ENCODE results near the gene KRT8. TPM values are rescaled to one million over a fixed set of nuclear protein-coding genes. Genes with fewer than 3 reads are reported as not detected.

The KRT8 gene
- total RNA-seq = 6.3 and 7.8 TPM in 2 replicates

DNA sequence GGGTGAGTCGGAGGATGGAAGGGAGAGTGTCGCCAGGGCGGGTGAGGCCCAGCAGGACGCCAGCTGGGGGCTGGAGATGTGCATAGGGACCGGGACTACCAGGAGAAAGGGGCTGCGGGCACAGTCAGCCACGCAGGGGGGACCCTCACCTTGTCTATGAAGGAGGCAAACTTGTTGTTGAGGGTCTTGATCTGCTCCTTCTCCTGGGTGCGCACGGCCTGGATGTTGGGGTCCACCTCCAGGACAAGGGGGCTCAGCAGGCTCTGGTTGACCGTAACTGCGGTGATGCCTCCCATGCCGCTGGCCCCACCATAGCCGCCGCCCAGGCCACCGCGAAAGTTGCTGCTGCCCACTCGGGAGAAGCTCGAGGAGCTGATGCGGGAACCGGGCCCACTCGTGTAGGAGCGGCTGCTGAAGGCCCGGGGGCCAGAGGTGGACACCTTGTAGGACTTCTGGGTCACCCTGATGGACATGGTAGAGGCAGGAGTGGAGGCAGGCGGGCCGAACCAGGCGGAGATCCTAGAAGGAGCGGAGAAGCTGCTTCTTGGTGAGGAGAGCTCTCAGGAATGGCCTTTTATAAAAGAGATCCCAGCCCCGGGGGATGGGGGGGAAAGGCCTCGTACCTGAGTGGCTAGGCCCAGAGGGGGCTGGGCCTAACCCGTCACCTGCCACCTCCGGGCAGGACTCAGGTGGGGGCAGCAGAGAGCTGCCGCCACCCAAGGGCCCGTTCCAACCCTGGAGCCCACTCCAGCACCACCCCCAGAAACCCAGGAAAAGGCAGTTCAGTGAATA lies at the start of gene KRT8:
KRT8 (minus strand) TSS at position 568 of the 792 bp plus-strand sequence; CDS start at position 473, 95 bp downstream.

DNA sequence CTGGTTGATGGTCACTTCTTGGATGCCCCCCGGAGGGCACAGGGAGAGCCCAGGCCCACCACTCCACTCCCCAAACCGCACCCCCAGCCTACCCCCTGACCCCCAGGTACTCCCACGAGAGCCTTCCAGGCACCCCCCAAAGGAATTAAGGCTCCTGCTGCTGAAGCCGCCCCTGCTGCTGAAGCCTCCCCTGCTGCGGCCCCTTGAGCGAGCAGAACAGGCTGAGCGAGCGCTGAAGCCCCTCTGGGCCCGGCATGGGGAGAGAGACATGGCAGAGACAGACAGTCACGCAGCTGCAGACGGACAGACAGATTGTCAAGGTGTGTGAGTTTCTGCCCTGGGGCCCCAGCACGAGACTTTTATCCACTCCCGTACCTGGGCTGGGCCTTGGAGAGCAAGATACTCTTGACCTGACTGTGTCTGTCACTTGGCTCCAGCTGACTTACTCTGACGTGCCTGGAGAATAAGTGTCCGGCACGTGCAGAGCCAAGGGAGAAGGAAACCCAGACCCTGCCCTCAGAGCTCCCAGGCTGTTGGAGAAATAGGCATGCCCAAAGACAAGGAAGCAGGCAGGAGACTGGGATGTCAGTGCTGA lies 56.1 kb downstream of the KRT8 start, which contains the start of gene KRT78:
KRT78 (minus strand) TSS at position 334 of the 595 bp plus-strand sequence; CDS start at position 270, 64 bp downstream.

Other genes with a start within 250 kb of the KRT8 start
- not detected in 2 replicates for gene KRT1, start 224.7 kb downstream of the KRT8 start, total RNA-seq
- not detected in 2 replicates for gene KRT77, start 201.6 kb downstream of the KRT8 start, total RNA-seq
- gene KRT76, start 127.7 kb downstream of the KRT8 start, total RNA-seq = not detected in 2 replicates
- not detected in 2 replicates for gene KRT3, start 109.0 kb downstream of the KRT8 start, total RNA-seq
- gene KRT4, start 91.0 kb downstream of the KRT8 start, total RNA-seq = not detected in 2 replicates
- not detected in 2 replicates for gene KRT79, start 70.8 kb downstream of the KRT8 start, total RNA-seq
- gene KRT78, start 56.1 kb downstream of the KRT8 start, total RNA-seq = not detected in 2 replicates
- gene KRT18, start 44.0 kb upstream of the KRT8 start, total RNA-seq = 206 and 261 TPM in 2 replicates
- gene EIF4B, start 101.4 kb upstream of the KRT8 start, total RNA-seq = 1,071 and 1,152 TPM in 2 replicates
- gene TNS2, start 145.0 kb upstream of the KRT8 start, total RNA-seq = 37.1 and 53.6 TPM in 2 replicates
- gene SPRYD3, start 174.3 kb upstream of the KRT8 start, total RNA-seq = 20.7 and 21.0 TPM in 2 replicates
- 12.2 and 15.7 TPM in 2 replicates for gene IGFBP6, start 192.6 kb upstream of the KRT8 start, total RNA-seq
- not detected in 2 replicates for gene SOAT2, start 198.4 kb upstream of the KRT8 start, total RNA-seq

All from thoracic aorta endothelial cell (primary cell).